OCI-LY7 (cell line): ENCODE data around the gene ST3GAL3. TPM values are rescaled to one million over a fixed set of nuclear protein-coding genes. Genes with fewer than 3 reads are reported as not detected.

Experiments
- Bru-seq: library from RNA; stranded (reverse); fragments of 400-500 nt; gene quantifications from one replicate; lab custom pipeline; 2021; lab: Mats Ljungman, UMichigan
- BruChase-seq, 2 experiments: library from RNA; stranded (reverse); fragments of 400-500 nt; gene quantifications; one replicate each; lab custom pipeline; 2021; lab: Mats Ljungman, UMichigan
- BruUV-seq: library from RNA; stranded (reverse); fragments of 400-500 nt; replicated peaks from 2 replicates; lab custom pipeline; 2021; lab: Mats Ljungman, UMichigan
- CTCF ChIA-PET: fragments of 300-600 bp; sonication (Branson Sonifier 250); formaldehyde crosslinking; loops from one replicate; lab custom pipeline; 2022; ENCODE audit warnings: antibody characterized with exemption; ENCODE audit not compliant: unreplicated experiment; lab: Charles Lee
- POLR2A ChIA-PET: fragments of 300-600 bp; sonication (Branson Sonifier 250); formaldehyde crosslinking; loops from one replicate; lab custom pipeline; 2022; ENCODE audit warnings: antibody characterized with exemption; lab: Charles Lee
- DNase-seq: peaks from one replicate; pipeline ENCODE4 v3.0.0-alpha.2; 2015; ENCODE audit warnings: low spot score
- H2AFZ ChIP-seq: fragments of 200-600 bp; sonication (generic), shearing (Covaris generic); 2 replicates; pipeline ENCODE4 v1.6.1; 2014; ENCODE audit warnings: mild to moderate bottlenecking, antibody characterized with exemption, low read length, moderate library complexity
- H3K27ac ChIP-seq: fragments of 200-600 bp; sonication (generic); 2 replicates; pipeline ENCODE4 v1.5.1; 2014; ENCODE audit warnings: mixed run types, low read depth, mild to moderate bottlenecking, moderate library complexity, low read length, inconsistent platforms; ENCODE audit not compliant: poor library complexity, severe bottlenecking
- H3K36me3 ChIP-seq: fragments of 200-600 bp; sonication (generic); 2 replicates; pipeline ENCODE4 v1.6.1; 2014; ENCODE audit warnings: mild to moderate bottlenecking, antibody characterized with exemption, low read length, moderate library complexity, mixed read lengths; ENCODE audit not compliant: insufficient read depth
- H3K4me1 ChIP-seq: fragments of 200-600 bp; sonication (generic); 2 replicates; pipeline ENCODE4 v1.5.1; 2014; ENCODE audit warnings: mild to moderate bottlenecking, low read length; ENCODE audit not compliant: insufficient read depth, poor library complexity, severe bottlenecking
- H3K4me2 ChIP-seq: fragments of 200-600 bp; sonication (generic); 2 replicates; pipeline ENCODE4 v1.6.1; 2014; ENCODE audit warnings: mild to moderate bottlenecking, low read length
- H3K4me3 ChIP-seq: fragments of 200-600 bp; sonication (generic); 2 replicates; pipeline ENCODE4 v1.5.1; 2014; ENCODE audit warnings: mild to moderate bottlenecking, low read depth, low read length; ENCODE audit not compliant: poor library complexity, severe bottlenecking
- H3K79me2 ChIP-seq: fragments of 200-600 bp; sonication (generic); 2 replicates; pipeline ENCODE4 v1.6.1; 2016; ENCODE audit warnings: low read depth, mild to moderate bottlenecking, low read length, moderate library complexity, mixed read lengths; ENCODE audit not compliant: insufficient read depth
- H3K9me2 ChIP-seq: fragments of 200-600 bp; sonication (generic); 2 replicates; pipeline ENCODE4 v1.6.1; 2016; ENCODE audit warnings: mild to moderate bottlenecking, low read length, mixed read lengths; ENCODE audit not compliant: insufficient read depth
- H3K9me3 ChIP-seq: fragments of 200-600 bp; sonication (generic); 2 replicates; pipeline ENCODE4 v1.6.1; 2014; ENCODE audit warnings: mild to moderate bottlenecking, mixed run types, low read length, mixed read lengths
- H4K20me1 ChIP-seq: fragments of 200-600 bp; sonication (generic); 2 replicates; pipeline ENCODE4 v1.6.1; 2014; ENCODE audit warnings: mild to moderate bottlenecking, antibody characterized with exemption, low read length, moderate library complexity, mixed read lengths; ENCODE audit not compliant: insufficient read depth
- CTCF ChIP-seq: fragments of 200-600 bp; sonication (generic); conservative IDR thresholded peaks from 2 replicates; pipeline ENCODE4 v1.5.1; 2014; ENCODE audit warnings: mild to moderate bottlenecking, antibody characterized with exemption, low read length, moderate library complexity, mixed read lengths
- EZH2phosphoT487 ChIP-seq: fragments of 200-600 bp; sonication (generic); IDR thresholded peaks from 2 replicates; pipeline ENCODE4 v1.6.1; 2018; ENCODE audit warnings: low read depth, borderline replicate concordance, mild to moderate bottlenecking, mixed run types, antibody characterized with exemption, low read length, moderate library complexity, mixed read lengths
- intact Hi-C: fragments of 100-400 bp; cut with micrococcal nuclease; formaldehyde crosslinking; loops from one replicate; pipeline ENCODE4 v1.10.0; 2022; ENCODE audit not compliant: unreplicated experiment
- long read RNA-seq: library from polyadenylated mRNA; stranded (forward); transcript quantifications from one replicate; pipeline ENCODE4 v2.0.0, GENCODE V29; 2022
- total RNA-seq, 2 experiments: library from RNA; depleted of rRNA in 1 of 2; stranded (reverse); fragments of >200 nt in 1 of 2; shearing (Covaris generic) in 1 of 2; gene quantifications; 2 replicates each; pipeline ENCODE4 v1.2.3, GENCODE V29; 2014 to 2022

ST3GAL3 gene
- total RNA-seq (2014; rRNA removed; shearing (Covaris generic)) (13.2 and 24.0 TPM in 2 replicates), total RNA-seq (2022) (45.0 and 52.0 TPM in 2 replicates), Bru-seq, nascent RNA (percentile 61 among the genes with signal in this experiment), BruChase-seq, experiment 1, labeled RNA remaining after a 6-hour chase (percentile 75 among the genes with signal in this experiment), BruChase-seq, experiment 2, labeled RNA remaining after a 2-hour chase (percentile 63 among the genes with signal in this experiment)
- long read RNA-seq, transcript ST3GAL3-205 (12 exons, 2,299 nt), result major isoform, 7 of 31 reads
- long read RNA-seq, partial matches to known transcripts, result 3 of 31 reads
- long read RNA-seq, other reads (novel, unspliced or antisense), result 13 of 31 reads

GRCh38 chr1:43707190-43708001, at the start of gene ST3GAL3:
TSS of gene ST3GAL3 (plus strand) at chr1:43707536. CDS start at chr1:43736263, 28,727 bp downstream.
- peak within 1 kb of the TSS; percentile 66 for H2AFZ ChIP-seq
- BruUV-seq, result no TSS peak

GRCh38 chr1:43659212-43660166, 47.8 kb upstream of the ST3GAL3 start:
- ChIA-PET POLR2A (interaction anchor here (2.4 kb wide), 1 partner anchor 10 kb away, joined by 18 read pairs; the partner anchor contains the start of gene KDM4A), CTCF (no interaction called here)
- H3K27ac ChIP-seq, result no peak overlapping the region
- DNase-seq, result no peak
- intact Hi-C loops, result loop anchor here (10.0 kb wide), 1 partner anchor 435 kb away; no protein-coding TSS in a partner anchor
- H2AFZ ChIP-seq, result no peak overlapping the region
- H3K79me2 ChIP-seq, result no peaks in the 10 kb centered on the region
- no peaks in the 10 kb centered on the region for H4K20me1 ChIP-seq
- BruUV-seq, result no TSS peak
- no peaks in the 10 kb centered on the region for H3K9me2 ChIP-seq
- H3K4me1 ChIP-seq, result no peaks in the 10 kb centered on the region
- no peaks in the 10 kb centered on the region for H3K9me3 ChIP-seq
- H3K4me2 ChIP-seq, result no peak overlapping the region
- H3K4me3 ChIP-seq, result no peak overlapping the region
- H3K36me3 ChIP-seq, result peaks cover 99% of the 10 kb centered on the region
- TF ChIP-seq CTCF, result no peak
- TF ChIP-seq EZH2phosphoT487, result no peak

More at GRCh38 chr1:43707190-43708001, at the start of gene ST3GAL3:
- Histone ChIP-seq H3K9me2 (no peaks in the 10 kb centered on the region), H3K27ac (peak within 1 kb of the TSS; percentile 56), H3K79me2 (peaks cover 28% of the 10 kb centered on the region), H3K4me1 (peaks cover 25% of the 10 kb centered on the region), H3K36me3 (peaks cover 67% of the 10 kb centered on the region), H3K9me3 (no peaks in the 10 kb centered on the region), H4K20me1 (no peaks in the 10 kb centered on the region), H3K4me3 (peak within 1 kb of the TSS; percentile 98), H3K4me2 (peak within 1 kb of the TSS; percentile 97)
- DNase-seq, result peak; percentile 95
- ChIA-PET POLR2A (interaction anchor here (1.0 to 1.3 kb wide), 2 partner anchors 57 to 228 kb away, joined by 3 to 6 read pairs; partner anchors contain the start of gene KDM4A), CTCF (no interaction called here)
- intact Hi-C loops, result no loop called here
- no peak for TF ChIP-seq EZH2phosphoT487
